Activated CD8-positive, alpha-beta memory T cell treated with anti-CD3 and anti-CD28 coated beads for 4 hours (primary cell): ENCODE measurements around the gene APOC3.

Source experiments
- DNase-seq, 2 donors: peaks; one replicate each; pipeline ENCODE4 v3.0.0-alpha.2; 2020; ENCODE audit warnings: low read depth in 2 of 2

Gene APOC3

GRCh38 chr11:116874251-116874650, 44.5 kb downstream of the APOC3 start:
- DNase-seq, result no peak

GRCh38 chr11:116875194-116875593, 45.5 kb downstream of the APOC3 start:
- no peak for DNase-seq

GRCh38 chr11:116876656-116877055, 46.9 kb downstream of the APOC3 start:
- DNase-seq, result no peak

- DNase-seq, result no peak
These were observed 50.3 kb downstream of the APOC3 start for GRCh38 chr11:116879800-116880625.

GRCh38 chr11:116881143-116881542, 51.4 kb downstream of the APOC3 start:
- no peak for DNase-seq

GRCh38 chr11:116882386-116882785, 52.7 kb downstream of the APOC3 start:
- DNase-seq, result no peak
